HG03432 (cell line): Measurements from ENCODE around the gene RPL3.
"Not testable (repeated sequence)": the region's sequence is repeated elsewhere in the genome, so short reads cannot be mapped to it uniquely, and the experiment has no call there.

ENCODE experiments used
- ATAC-seq: cut with Tn5 transposase; IDR thresholded peaks from one replicate; pipeline ENCODE4 v1.9.1; 2021; ENCODE audit warnings: mild to moderate bottlenecking, moderate library complexity; ENCODE audit not compliant: unreplicated experiment

Gene RPL3

DNA sequence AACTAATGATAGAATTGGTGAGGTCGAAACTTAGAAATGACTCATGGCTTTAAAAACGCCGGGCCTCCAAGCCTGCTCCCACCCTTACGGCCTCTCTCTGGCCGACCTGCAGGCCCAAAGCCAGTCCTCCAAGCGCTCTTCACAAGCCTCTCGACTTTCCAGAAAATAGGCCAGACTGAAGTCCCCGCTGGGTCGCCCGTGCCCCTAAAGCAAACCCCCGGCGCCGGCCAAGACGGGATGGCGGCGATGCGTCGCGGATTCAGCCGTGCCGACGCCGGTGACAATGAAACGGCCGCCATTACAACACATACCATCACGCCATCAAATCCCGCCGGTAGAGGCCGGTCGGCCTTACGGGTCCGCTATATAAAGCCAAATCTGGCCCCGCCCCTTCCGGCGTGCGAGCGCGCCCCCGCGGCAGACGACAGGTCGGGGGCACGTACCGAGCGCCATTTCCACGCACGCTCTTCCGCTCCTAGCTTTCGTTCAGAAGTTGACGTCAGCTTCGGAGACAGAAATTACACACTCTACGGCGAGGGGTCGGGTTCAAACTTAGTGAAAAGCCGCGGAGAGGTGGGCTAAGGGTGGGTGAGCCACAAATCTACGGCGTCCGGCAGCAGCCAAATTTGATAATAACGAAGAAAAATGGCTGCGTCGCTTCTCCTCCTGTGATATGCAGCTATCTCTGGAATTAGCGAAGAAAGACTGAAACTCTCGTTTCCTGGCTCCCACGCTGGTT lies at the start of gene RPL3:
RPL3 (minus strand) TSS at position 340 of the 739 bp plus-strand sequence; CDS start at position 314, 26 bp downstream.
- peak; percentile 80 for ATAC-seq

DNA sequence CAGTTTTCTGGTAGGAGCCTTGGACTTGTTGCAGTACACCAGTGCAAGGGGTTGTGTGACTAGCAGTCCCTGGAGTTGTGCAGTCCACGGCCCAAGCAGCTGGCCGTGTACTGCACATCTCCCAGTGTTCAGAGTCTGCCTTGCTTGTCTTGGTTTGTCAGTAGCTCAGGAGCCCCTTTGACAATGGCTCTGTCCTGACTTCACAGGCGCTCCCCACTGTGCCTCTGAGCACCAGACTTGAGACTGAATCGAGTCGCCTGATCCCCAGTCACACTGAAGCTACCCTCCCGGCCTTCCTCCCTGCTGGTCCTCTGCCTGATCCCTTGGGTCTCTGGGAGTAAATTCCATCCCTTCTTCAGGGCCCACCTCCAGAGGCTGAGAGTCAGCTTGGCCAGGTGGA lies 49.8 kb upstream of the RPL3 start:
- no peak for ATAC-seq

DNA sequence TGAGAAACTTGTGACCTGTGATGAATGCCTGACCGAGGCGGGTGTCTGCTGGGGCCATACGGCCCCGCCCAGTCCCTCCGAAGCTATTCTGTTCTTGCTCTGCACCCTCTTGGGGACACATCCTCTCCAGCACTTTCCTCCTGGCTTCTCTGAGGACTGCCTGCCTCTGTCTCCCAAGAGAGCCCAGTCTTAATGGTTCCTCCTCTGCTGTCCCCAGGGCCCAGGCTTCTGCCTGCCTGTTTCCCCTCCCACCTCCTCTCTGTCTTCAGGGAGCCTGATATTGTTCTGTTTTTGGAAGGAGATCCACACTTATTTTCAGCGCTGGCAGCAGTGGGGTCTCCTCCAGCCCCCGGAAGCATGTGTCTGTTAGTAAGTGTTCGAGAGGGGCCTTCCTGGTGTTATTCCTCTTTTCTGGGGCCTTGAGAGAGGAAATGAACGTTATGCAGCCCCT lies 49.1 kb upstream of the RPL3 start:
- no peak for ATAC-seq

DNA sequence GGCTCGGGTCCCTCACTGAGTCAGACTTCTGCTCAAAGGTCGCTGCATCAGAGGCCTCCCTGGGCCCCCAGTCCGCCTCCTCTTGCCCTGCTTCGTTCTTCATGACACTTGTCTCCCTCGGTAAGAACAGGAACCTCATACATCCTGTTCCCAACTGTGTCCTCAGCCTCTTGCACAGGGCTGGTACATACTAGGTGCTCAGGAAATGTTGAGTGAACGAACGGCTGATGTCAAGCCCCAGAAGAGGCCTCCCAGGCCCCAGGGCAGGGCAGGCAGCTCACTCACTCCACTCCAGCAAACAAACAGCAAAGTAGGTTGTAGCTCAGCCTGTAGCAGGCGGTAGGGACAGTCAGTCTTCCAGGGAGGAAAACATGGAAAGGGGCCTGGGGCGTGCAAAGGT lies 47.6 kb upstream of the RPL3 start:
- ATAC-seq, result no peak

DNA sequence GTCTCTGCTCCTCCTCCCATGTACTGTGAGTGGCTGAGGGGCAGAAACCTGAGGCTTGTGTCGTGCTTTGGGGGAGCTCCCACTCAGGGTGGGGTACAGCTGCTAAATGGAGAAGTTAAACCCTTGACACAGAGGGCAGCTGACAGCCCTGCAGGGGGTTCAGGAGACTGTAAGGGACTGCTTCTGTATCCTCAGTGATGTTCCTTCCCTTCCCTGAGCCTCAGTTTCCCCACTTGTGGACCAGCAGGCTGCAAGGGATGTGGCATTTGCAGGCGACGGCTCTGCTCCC lies 46.0 kb upstream of the RPL3 start:
- no peak for ATAC-seq

DNA sequence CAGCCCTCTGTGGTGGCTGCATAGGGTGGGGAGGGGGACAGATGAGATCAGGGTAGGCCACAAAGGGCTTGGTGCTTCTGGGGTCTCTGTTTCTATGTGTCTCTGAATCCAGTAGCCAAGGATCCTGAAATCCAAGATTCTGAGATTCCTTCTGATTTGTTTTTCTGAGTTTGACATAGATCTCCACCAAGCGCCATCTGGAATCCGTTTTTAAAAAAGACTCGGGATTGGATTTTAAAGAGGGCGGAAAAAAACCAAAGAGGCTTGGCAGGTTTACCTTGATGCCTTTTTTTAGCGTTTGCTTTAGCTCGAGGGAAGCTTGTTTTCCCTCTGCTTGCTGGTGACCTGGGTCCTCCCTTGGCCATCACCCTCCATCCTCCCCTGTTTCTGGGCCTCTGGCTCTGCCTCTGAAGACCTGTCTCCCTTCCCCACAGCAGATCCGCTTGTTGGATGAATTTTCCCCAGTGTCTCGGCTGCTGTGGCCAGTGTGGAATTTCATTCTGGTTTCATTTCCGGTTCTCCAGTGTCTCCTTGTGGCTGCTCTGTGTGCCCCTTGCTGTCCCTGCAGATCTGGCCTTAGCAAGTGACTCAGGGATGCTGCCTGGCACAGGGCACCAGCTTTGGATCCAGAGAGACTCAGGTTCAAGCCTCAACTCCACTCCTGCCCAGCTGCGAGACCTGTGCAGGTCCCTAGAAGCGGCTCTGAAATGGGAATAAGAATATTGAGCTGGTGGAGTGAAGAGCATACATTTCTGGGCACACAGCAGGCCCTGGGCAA lies 45.5 kb upstream of the RPL3 start:
- no peak for ATAC-seq

DNA sequence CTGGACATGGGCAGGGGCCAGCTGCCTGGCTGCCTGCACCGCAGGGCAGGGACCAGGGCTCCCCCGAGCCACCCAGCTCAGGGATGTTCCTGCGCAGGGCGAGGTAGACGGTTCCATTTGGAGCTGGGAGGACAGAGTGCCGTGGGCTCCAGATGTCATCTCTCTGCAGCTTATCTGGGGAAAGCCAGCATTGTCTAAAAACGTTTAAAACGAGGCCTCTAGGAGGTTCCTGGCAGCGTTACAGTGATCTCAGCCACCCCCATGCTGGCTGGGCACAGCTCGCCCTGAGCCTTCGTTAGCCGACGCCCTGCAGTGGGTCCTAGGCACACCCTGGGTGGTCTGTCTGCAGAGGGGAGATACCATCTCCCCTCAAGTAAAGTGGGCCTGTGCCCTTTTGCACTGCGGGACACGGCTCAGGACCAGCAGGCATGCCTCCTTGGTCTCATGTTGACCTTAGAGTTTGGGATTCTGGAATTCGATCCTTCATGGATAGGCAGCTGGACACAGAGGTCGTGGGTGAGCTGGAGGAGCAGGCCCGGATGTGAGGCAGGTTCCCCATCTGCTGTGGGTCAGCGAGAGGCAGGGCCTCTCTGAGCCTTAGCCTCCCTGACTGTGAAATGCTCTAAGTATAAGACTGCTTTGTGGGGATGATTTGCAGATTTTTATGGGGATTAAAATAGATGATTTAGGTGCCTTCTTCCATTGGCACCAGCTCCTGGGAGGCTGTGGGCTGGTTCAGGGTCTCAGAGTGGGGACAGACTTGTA lies 44.5 kb upstream of the RPL3 start:
- ATAC-seq, result no peak

DNA sequence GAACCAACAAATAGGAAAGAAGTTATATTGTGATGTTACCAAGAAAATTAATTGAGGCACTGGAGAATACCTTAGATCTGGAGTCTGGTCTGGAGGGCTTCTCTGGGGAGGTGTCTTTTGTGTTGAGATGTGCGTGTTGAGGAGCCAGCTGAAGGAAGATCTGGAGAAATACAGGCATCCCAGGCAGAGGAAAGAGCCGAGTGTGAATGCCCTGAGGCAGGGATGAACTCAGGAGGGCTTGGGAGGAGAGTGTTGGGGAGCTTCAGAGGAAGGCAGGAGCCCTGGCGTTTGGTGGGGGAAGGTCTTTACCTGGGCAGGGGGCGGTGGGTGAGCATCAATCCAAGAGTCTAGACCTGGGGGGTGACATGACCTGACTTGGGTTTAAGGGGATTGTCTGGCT lies 43.5 kb upstream of the RPL3 start:
- no peak for ATAC-seq

DNA sequence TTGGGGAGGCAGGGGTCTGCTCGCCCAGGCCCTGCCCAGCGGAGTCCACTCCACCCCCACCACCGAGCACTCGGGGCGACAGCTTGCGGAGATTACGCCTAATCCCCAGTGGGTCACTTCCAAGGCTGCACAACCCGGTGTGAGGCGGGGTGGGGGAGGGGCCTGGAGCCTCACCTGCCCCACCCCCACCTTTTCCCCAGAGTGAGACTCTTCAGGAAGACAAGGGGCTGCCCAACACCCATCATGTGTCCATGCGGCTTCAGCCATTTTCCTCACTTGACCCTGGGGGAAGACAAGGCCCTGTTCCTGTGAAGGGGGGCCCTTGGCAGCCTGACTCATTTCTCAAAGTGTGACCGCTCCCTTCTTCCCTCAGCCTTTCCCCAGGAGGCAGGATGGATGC lies 42.8 kb upstream of the RPL3 start:
- ATAC-seq, result no peak

DNA sequence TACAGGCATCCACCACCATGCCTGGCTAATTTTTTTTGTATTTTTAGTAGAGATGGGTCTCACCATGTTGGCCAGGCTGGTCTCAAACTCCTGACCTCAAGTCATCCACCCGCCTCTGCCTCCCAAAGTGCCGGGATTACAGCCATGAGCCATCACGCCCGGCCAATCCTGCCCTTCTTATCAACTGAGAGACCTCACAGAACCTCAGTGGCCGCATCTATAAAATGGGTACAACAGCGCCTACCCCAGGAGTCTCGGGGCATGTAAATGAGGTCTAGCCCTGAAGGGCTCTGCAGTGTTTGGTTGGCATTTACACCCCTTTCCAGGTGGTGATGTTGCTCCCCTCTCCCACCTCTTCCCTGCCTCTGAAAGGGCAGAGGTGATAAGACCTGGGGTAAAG lies 42.1 kb upstream of the RPL3 start:
- no peak for ATAC-seq

DNA sequence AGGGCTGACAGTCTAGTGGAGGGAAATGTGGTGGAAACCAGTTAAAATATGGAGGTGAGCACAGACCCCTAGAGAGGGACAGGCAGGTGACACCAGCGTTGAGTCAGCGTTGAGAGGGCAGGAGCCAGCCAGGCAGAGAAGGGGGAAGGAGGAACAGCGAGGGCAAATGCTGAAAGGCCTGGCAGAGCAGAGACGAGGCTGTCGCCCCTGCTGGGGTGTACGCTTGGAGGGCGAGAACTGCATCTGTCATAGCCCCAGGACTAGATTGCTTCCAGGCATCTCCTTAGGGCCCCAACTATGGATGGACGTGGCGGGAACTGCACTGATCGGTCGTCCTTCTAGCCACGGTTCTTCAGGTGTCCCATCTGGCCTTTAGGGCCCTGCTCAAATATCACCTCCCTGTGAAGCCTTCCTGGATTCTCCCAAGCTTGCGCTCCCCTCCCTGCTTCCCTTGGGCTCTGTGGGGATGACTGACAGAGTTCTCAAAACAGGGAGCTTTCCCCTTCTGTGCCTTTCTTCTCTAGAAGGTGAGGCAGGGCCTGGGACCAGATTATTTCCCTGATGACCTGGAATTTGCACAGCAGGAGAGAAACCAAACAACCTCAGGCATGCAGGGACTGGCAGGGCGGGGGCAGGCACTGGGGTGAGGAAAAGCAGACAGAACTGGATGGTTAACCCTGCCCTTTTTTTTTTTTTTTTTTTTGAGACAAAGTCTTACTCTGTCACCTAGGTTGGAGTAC lies 41.4 kb upstream of the RPL3 start:
- ATAC-seq, result no peak

DNA sequence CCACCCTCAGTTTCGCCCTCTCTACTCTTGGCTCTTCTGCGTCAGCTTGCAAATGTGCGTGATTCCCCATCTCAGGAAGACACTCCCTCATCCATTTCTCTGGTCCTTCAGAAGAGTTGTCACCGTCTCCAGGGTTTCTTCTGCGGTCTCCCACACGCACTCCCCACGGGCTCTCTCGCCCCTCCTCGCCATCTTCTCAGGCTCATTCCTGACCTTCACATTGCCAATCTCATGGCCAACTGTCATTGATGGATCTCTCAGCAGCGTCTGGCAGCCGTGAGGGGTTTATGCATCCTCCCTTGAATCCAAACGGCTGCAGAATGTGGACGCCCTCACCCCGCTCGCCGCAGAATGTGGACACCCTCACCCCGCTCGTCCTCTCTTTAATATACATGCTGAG lies 40.8 kb upstream of the RPL3 start:
- ATAC-seq, result no peak

DNA sequence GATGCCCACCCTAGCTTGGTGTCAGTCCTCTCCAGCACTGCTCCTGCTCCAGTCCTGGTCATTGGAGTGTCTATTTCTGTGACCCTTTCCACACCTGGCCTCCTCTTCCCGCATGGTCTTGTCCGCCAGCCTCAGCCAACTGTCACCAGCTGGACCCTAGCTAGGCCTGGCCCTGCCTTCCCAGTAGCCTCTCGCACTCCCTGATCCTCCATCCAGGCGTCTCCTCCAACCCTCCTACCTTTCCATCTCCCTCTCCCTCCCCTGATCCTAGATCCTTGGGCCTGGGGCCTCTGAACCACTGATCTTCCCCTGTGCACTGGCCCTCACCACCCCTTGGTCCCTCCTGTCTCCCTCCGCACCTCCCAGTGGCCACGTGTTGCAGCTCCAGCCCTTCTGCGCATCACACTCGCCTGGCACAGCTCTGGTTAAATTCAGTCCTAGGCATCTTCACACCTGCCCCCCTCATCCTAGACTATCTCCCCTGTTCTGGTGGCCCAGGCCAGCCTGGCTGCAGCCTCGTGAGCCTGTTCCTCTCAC lies 40.3 kb upstream of the RPL3 start:
- no peak for ATAC-seq

DNA sequence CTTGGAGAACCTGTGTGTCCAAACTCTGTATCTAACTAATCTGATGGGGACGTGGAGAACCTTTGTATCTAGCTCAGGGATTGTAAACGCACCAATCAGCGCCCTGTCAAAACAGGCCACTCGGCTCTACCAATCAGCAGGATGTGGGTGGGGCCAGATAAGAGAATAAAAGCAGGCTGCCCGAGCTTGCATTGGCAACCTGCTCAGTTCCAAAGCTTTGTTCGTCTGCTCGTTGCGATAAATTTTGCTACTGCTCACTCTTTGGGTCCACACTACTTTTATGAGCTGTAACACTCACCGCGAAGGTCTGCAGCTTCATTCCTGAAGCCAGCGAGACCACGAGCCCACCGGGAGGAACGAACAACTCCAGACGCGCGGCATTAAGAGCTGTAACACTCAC lies 38.8 kb upstream of the RPL3 start:
- ATAC-seq, result not testable (repeated sequence)

DNA sequence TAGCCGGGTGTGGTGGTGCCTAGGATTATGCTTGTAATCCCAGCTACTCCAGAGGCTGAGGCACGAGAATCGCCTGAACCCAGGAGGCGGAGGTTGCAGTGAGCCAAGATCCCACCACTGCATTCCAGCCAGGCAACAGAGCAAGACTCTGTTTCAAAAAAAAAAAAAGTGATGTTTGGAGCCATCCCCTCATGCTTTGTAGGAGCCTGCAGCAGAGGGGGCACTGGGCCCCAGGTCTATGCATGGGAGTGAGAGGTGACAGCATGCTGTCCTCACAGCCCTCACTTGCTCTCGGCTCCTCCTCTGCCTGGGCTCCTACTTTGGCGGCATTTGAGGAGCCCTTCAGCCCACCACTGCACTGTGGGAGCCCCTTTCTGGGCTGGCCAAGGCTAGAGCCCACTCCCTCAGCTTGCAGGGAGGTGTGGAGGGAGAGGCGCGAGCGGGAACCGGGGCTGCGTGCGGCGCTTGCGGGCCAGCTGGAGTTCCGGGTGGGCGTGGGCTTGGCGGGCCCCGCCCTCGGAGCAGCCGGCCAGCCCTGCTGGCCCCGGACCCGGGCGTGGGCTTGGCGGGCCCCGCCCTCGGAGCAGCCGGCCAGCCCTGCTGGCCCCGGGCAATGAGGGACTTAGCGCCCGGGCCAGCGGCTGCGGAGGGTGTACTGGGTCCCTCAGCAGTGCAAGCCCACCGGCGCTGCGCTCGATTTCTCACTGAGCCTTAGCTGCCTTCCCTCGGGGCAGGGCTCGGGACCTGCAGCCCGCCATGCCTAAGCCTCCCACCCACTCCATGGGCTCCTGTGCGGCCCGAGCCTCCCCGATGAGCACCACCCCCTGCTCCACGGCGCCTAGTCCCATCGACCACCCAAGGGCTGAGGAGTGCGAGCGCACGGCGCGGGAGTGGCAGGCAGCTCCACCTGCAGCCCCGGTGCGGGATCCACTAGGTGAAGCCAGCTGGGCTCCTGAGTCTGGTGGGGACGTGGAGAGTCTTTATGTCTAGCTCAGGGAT lies 38.0 kb upstream of the RPL3 start:
- ATAC-seq, result not testable (repeated sequence)

DNA sequence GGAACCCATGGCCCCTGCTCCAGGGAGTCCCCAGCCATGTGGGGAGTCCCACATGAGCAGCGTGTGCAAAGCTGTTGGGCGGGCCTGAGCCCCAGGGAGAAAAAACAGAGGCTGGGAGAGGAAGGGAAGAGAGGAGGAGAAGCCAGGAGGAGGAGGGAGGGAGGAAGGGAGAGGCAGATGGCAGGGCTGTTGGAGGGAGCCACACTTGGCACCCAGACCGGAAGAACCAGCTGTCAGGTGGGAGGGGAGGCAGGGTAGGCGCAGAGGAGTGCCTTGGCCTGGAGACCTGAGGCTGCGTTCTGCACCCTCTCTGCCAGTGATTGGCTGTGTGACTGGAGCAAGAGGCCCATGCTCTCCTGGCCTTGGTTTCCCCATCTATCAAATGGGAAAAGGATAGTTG lies 37.0 kb upstream of the RPL3 start:
- no peak for ATAC-seq

DNA sequence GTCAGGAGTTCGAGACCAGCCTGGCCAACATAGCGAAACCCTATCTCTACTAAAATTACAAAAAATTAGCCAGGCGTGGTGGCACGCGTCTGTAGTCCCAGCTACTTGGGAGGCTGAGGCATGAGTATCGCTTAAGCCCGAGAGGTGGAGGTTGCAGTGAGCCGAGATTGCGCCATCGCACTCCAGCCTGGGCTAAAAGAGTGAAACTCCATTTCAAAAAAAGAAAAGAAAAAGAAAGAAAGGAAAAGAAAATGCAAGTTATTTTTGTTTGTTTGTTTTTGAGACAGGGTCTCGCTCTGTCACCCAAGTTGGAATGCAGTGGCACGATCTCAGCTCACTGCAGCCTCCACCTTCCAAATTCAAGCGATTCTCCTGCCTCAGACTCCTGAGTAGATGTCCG lies 36.4 kb upstream of the RPL3 start:
- not testable (repeated sequence) for ATAC-seq

DNA sequence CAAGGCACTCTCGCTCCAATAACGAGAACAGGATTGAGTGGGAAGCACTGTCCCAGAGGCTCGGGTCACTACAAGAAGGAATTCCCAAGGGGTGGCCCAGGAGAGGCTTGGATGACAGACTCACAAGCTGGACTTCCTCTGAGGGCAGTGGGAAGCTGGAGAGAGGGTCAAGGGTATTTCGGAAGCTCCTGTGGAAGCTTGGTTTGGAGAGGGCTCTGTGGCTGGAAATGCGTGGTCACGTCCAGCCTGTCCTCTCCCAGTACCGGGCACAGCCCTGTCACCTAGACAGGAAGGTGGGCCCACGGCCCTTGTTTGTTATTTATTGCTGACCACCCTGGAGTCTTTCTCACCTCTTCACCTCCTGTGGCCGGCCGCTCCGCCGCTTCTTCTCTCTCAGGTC lies 35.7 kb upstream of the RPL3 start:
- ATAC-seq, result no peak

DNA sequence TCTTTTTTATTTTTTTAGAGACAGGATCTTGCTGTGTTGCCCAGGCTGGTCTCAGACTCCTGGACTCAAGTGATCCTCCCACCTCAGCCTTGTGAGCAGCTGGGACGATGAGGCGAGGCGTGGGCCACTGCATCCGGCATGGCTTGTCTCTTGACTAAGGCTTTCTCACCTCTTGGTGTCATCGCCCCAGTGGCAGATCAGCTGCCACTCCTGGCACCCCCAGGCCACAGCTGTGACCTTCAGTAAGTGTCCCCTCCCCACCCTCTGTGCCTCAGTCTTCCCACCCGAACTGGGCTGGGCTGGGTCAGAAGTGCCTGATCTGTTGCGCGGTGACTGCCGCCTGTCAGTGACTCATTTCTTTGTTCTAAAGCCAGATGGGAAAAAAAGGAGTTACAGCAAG lies 33.9 kb upstream of the RPL3 start:
- ATAC-seq, result no peak
